Subcutaneous abdominal adipose tissue (tissue), 5 donors: Measurements from ENCODE around the gene TTC13.

Experiments used
- H3K27ac ChIP-seq: one replicate; pipeline ENCODE4 v1.7.0; 2013; ENCODE audit warnings: low read depth, mild to moderate bottlenecking, inconsistent platforms, low read length, moderate library complexity
- H3K27me3 ChIP-seq, 5 donors: one replicate each; pipeline ENCODE4 v1.7.0; 2013; ENCODE audit warnings: low read length in 5 of 5, inconsistent platforms in 1 of 5; ENCODE audit not compliant: control insufficient read depth in 5 of 5, insufficient read depth in 4 of 5
- H3K36me3 ChIP-seq, 5 donors: one replicate each; pipeline ENCODE4 v1.7.0; 2013; ENCODE audit warnings: low read length in 5 of 5; ENCODE audit not compliant: control insufficient read depth in 5 of 5, insufficient read depth in 5 of 5
- H3K4me1 ChIP-seq, 5 donors: one replicate each; pipeline ENCODE4 v1.7.0; 2013; ENCODE audit warnings: low read length in 5 of 5, mild to moderate bottlenecking in 3 of 5, moderate library complexity in 1 of 5; ENCODE audit not compliant: control insufficient read depth in 5 of 5, insufficient read depth in 5 of 5
- H3K4me3 ChIP-seq, 5 donors: one replicate each; pipeline ENCODE4 v1.7.0; 2013; ENCODE audit warnings: low read length in 5 of 5, low read depth in 1 of 5
- H3K9ac ChIP-seq, 5 donors: one replicate each; pipeline ENCODE4 v1.7.0; 2013; ENCODE audit warnings: low read length in 5 of 5, mild to moderate bottlenecking in 4 of 5, moderate library complexity in 3 of 5
- H3K9me3 ChIP-seq, 5 donors: one replicate each; pipeline ENCODE4 v1.7.0; 2013; ENCODE audit warnings: low read length in 5 of 5; ENCODE audit not compliant: control insufficient read depth in 5 of 5
- donor health status: healthy.
- donor health status: healthy.
- donor health status: healthy.
- donor health status: healthy.
- donor health status: healthy.

The TTC13 gene

GRCh38 chr1:230861970-230862595 lies 116.6 kb downstream of the TTC13 start:
- H3K4me3 ChIP-seq = no peak overlapping the region
- peaks cover 0 to 4% (median 0%) of the 10 kb centered on the region in 5 donors for H3K36me3 ChIP-seq
- H3K4me1 ChIP-seq = peaks cover 2 to 82% (median 71%) of the 10 kb centered on the region in 5 donors
- no peak overlapping the region for H3K9ac ChIP-seq
- no peak overlapping the region for H3K27ac ChIP-seq
- H3K27me3 ChIP-seq = no peaks in the 10 kb centered on the region
- no peaks in the 10 kb centered on the region for H3K9me3 ChIP-seq

DNA sequence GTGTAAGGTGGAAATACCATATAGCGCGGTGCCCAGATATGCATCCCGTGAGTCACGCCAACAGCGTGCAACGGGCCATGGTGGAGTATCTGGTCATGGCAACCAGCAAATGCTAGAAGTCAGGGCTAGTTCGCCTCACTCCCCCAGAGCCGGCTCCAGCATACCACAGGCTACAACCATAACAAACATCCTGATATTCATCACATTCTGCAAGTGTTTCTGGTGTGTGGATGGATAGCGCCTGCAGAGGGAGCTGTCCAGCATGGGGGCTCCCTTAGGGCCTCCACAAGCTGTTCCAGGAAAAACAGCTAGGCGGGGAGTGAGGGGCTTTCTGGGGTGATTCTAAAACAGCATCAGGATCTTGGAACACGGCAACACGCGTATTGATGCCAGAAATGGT lies 117.2 kb downstream of the TTC13 start:
- H3K27ac ChIP-seq = no peak overlapping the region
- no peaks in the 10 kb centered on the region for H3K27me3 ChIP-seq
- peaks cover 2 to 79% (median 72%) of the 10 kb centered on the region in 5 donors for H3K4me1 ChIP-seq
- H3K9ac ChIP-seq = no peak overlapping the region
- no peak overlapping the region for H3K4me3 ChIP-seq
- H3K36me3 ChIP-seq = peaks cover 0 to 6% (median 0%) of the 10 kb centered on the region in 5 donors
- H3K9me3 ChIP-seq = no peaks in the 10 kb centered on the region

GRCh38 chr1:230860617-230861384 lies 117.9 kb downstream of the TTC13 start:
- Histone ChIP-seq H3K4me3 (no peak overlapping the region), H3K9ac (no peak overlapping the region), H3K27me3 (no peaks in the 10 kb centered on the region), H3K36me3 (peaks cover 0 to 6% (median 0%) of the 10 kb centered on the region in 5 donors), H3K27ac (no peak overlapping the region), H3K4me1 (peaks cover 2 to 73% (median 68%) of the 10 kb centered on the region in 5 donors), H3K9me3 (no peaks in the 10 kb centered on the region)

- Histone ChIP-seq H3K9me3 (no peaks in the 10 kb centered on the region), H3K4me3 (no peak overlapping the region), H3K9ac (no peak overlapping the region), H3K27me3 (no peaks in the 10 kb centered on the region), H3K36me3 (peaks cover 0 to 12% (median 10%) of the 10 kb centered on the region in 5 donors), H3K4me1 (peaks cover 3 to 64% (median 63%) of the 10 kb centered on the region in 5 donors), H3K27ac (no peak overlapping the region)
Observed at GRCh38 chr1:230858918-230859729, 119.5 kb downstream of the TTC13 start.

- Histone ChIP-seq H3K9ac (no peak overlapping the region), H3K27ac (peak overlapping the region; percentile 17), H3K36me3 (peaks cover 0 to 19% (median 13%) of the 10 kb centered on the region in 5 donors), H3K27me3 (no peaks in the 10 kb centered on the region), H3K9me3 (no peaks in the 10 kb centered on the region), H3K4me3 (no peak overlapping the region), H3K4me1 (peaks cover 3 to 64% (median 62%) of the 10 kb centered on the region in 5 donors)
Observed at GRCh38 chr1:230858236-230858820, 120.3 kb downstream of the TTC13 start.

DNA sequence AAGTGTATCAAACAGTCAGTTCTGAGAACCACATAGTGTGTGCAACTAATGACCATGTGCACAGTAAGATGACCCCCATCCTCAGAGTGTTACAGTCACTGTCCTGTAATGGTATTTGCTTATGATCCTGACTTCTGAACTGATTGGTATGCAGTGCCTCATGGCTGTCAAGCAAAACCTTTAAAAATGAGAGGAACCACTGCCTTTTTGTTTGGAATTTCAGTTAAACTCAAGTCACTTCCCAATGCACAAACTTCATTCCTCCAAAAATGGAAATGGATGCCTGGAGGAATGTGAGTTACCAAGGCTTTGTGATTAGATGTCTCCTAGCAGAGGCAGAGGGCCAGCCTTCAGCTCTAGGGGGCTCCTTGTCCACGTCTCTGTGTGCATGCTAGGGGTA lies 120.8 kb downstream of the TTC13 start:
- H3K27me3 ChIP-seq = no peaks in the 10 kb centered on the region
- H3K4me1 ChIP-seq = peaks cover 3 to 59% (median 57%) of the 10 kb centered on the region in 5 donors
- H3K27ac ChIP-seq = peak overlapping the region; percentile 17
- H3K9me3 ChIP-seq = peaks cover 0 to 5% (median 3%) of the 10 kb centered on the region in 5 donors
- H3K4me3 ChIP-seq = no peak overlapping the region
- H3K9ac ChIP-seq = no peak overlapping the region
- peaks cover 0 to 24% (median 17%) of the 10 kb centered on the region in 5 donors for H3K36me3 ChIP-seq

- peaks cover 0 to 7% (median 6%) of the 10 kb centered on the region in 5 donors for H3K9me3 ChIP-seq
- no peaks in the 10 kb centered on the region for H3K27me3 ChIP-seq
- H3K27ac ChIP-seq = no peak overlapping the region
- peaks cover 0 to 27% (median 20%) of the 10 kb centered on the region in 5 donors for H3K36me3 ChIP-seq
- no peak overlapping the region for H3K4me3 ChIP-seq
- H3K4me1 ChIP-seq = peaks cover 3 to 59% (median 52%) of the 10 kb centered on the region in 5 donors
- peak overlapping the region in 1 of 5 donors; percentile 11 for H3K9ac ChIP-seq
Observed at GRCh38 chr1:230857077-230857476, 121.6 kb downstream of the TTC13 start.
